ENCODE results near the gene CACNA1E. TPM values are rescaled to one million over a fixed set of nuclear protein-coding genes. Genes with fewer than 3 reads are reported as not detected.

CACNA1E gene
- total RNA-seq, 4 donors from 2014 or later, result 0.47 to 0.83 TPM; not detected in 2

- no peaks in the 10 kb centered on the region for H3K36me3 ChIP-seq
- no peak overlapping the region for H3K27ac ChIP-seq
- TF ChIP-seq, protein P1, sequence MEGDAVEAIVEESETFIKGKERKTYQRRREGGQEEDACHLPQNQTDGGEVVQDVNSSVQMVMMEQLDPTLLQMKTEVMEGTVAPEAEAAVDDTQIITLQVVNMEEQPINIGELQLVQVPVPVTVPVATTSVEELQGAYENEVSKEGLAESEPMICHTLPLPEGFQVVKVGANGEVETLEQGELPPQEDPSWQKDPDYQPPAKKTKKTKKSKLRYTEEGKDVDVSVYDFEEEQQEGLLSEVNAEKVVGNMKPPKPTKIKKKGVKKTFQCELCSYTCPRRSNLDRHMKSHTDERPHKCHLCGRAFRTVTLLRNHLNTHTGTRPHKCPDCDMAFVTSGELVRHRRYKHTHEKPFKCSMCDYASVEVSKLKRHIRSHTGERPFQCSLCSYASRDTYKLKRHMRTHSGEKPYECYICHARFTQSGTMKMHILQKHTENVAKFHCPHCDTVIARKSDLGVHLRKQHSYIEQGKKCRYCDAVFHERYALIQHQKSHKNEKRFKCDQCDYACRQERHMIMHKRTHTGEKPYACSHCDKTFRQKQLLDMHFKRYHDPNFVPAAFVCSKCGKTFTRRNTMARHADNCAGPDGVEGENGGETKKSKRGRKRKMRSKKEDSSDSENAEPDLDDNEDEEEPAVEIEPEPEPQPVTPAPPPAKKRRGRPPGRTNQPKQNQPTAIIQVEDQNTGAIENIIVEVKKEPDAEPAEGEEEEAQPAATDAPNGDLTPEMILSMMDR (IDR thresholded peaks at IDR 0.05), result no peak
- no peak for TF ChIP-seq POLR2A (IDR thresholded peaks at IDR 0.05)
- no peak overlapping the region for H3K4me3 ChIP-seq
- no peaks in the 10 kb centered on the region for H3K9me3 ChIP-seq
- no peaks in the 10 kb centered on the region for H3K4me1 ChIP-seq
- no peak for DNase-seq
- no peaks in the 10 kb centered on the region for H3K27me3 ChIP-seq
These were observed 300.8 kb downstream of the CACNA1E start for GRCh38 chr1:181784039-181784683.

GRCh38 chr1:181789395-181789794 lies 306.1 kb downstream of the CACNA1E start:
- H3K27me3 ChIP-seq, result no peaks in the 10 kb centered on the region
- H3K4me3 ChIP-seq, result no peak overlapping the region
- H3K36me3 ChIP-seq, result no peaks in the 10 kb centered on the region
- no peak for DNase-seq
- no peak overlapping the region for H3K27ac ChIP-seq
- no peaks in the 10 kb centered on the region for H3K9me3 ChIP-seq
- no peaks in the 10 kb centered on the region for H3K4me1 ChIP-seq
- TF ChIP-seq POLR2A (IDR thresholded peaks at IDR 0.05), result no peak

DNA sequence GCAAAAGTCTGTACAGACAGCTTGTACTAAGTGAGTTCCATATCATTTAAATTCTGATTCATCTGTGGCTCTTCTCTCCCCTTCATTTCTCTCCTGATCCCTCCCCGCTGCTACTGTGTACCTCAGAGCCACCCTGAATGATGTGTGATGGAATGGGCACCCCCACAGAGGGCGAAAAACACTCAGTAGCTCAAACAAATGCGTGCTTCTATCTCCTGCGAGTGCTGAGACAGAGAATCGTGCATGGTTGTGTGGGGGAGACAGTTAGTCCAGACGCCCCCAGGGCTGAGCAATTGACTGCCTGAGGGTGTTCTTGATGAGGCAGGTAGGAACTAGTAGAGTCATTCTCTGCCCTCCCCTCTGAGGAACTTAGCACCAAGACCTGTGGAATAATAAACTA lies 308.4 kb downstream of the CACNA1E start:
- H3K27me3 ChIP-seq, result no peaks in the 10 kb centered on the region
- no peak for TF ChIP-seq POLR2A (IDR thresholded peaks at IDR 0.05)
- TF ChIP-seq, protein P1 (IDR thresholded peaks at IDR 0.05), result no peak
- no peak for DNase-seq
- H3K4me3 ChIP-seq, result no peak overlapping the region
- H3K27ac ChIP-seq, result no peak overlapping the region
- H3K4me1 ChIP-seq, result no peaks in the 10 kb centered on the region
- peaks cover 0 to 3% (median 0%) of the 10 kb centered on the region in 4 donors for H3K9me3 ChIP-seq
- H3K36me3 ChIP-seq, result no peaks in the 10 kb centered on the region

- Histone ChIP-seq H3K4me3 (no peak overlapping the region), H3K27ac (no peak overlapping the region), H3K36me3 (no peaks in the 10 kb centered on the region)
These were observed 310.5 kb downstream of the CACNA1E start for GRCh38 chr1:181793831-181794230.

GRCh38 chr1:181794332-181794731 lies 311.0 kb downstream of the CACNA1E start:
- H3K36me3 ChIP-seq, result no peaks in the 10 kb centered on the region
- no peak overlapping the region for H3K27ac ChIP-seq
- H3K4me1 ChIP-seq, result no peaks in the 10 kb centered on the region
- H3K27me3 ChIP-seq, result no peaks in the 10 kb centered on the region
- no peak overlapping the region for H3K4me3 ChIP-seq
- TF ChIP-seq, protein P1 (IDR thresholded peaks at IDR 0.05), result no peak
- TF ChIP-seq POLR2A (IDR thresholded peaks at IDR 0.05), result no peak
- H3K9me3 ChIP-seq, result peaks cover 0 to 3% (median 0%) of the 10 kb centered on the region in 4 donors
- DNase-seq, result no peak

More at GRCh38 chr1:181793831-181794230, 310.5 kb downstream of the CACNA1E start:
- H3K4me1 ChIP-seq, result no peaks in the 10 kb centered on the region
- DNase-seq, result no peak
- TF ChIP-seq, protein P1 (IDR thresholded peaks at IDR 0.05), result no peak
- no peak for TF ChIP-seq POLR2A (IDR thresholded peaks at IDR 0.05)
- H3K27me3 ChIP-seq, result no peaks in the 10 kb centered on the region
- peaks cover 0 to 3% (median 0%) of the 10 kb centered on the region in 4 donors for H3K9me3 ChIP-seq

GRCh38 chr1:181798191-181798926 lies 315.0 kb downstream of the CACNA1E start:
- no peak for TF ChIP-seq POLR2A (IDR thresholded peaks at IDR 0.05)
- TF ChIP-seq, protein P1 (IDR thresholded peaks at IDR 0.05), result no peak
- Histone ChIP-seq H3K4me1 (no peaks in the 10 kb centered on the region), H3K36me3 (no peaks in the 10 kb centered on the region), H3K9me3 (peaks cover 0 to 3% (median 0%) of the 10 kb centered on the region in 4 donors), H3K27ac (no peak overlapping the region), H3K27me3 (no peaks in the 10 kb centered on the region), H3K4me3 (no peak overlapping the region)
- DNase-seq, result no peak

Measured in Peyer's patch (tissue), 4 donors.